PFSK-1 (cell line): Measurements from ENCODE around the gene PRDM4.

Source experiments
- FOXP2 ChIP-seq: optimal IDR thresholded peaks from 2 replicates; pipeline ENCODE3; 2011; ENCODE audit warnings: borderline replicate concordance, control low read depth, inconsistent platforms; ENCODE audit not compliant: insufficient read depth; ENCODE audit errors: extremely low read length, extremely low read depth
- POLR2AphosphoS5 ChIP-seq: IDR thresholded peaks from 2 replicates; pipeline ENCODE4 v1.6.1; 2012; ENCODE audit warnings: low read depth, mild to moderate bottlenecking, control low read depth, low read length, moderate library complexity
- SIN3A ChIP-seq: IDR thresholded peaks from 2 replicates; pipeline ENCODE4 v1.6.1; 2012; ENCODE audit warnings: mild to moderate bottlenecking, low read length, moderate library complexity, borderline replicate concordance; ENCODE audit not compliant: insufficient read depth
- TAF1 ChIP-seq: IDR thresholded peaks from 2 replicates; pipeline ENCODE4 v1.6.1; 2012; ENCODE audit warnings: low read length, control low read depth, borderline replicate concordance; ENCODE audit not compliant: insufficient read depth

DNA sequence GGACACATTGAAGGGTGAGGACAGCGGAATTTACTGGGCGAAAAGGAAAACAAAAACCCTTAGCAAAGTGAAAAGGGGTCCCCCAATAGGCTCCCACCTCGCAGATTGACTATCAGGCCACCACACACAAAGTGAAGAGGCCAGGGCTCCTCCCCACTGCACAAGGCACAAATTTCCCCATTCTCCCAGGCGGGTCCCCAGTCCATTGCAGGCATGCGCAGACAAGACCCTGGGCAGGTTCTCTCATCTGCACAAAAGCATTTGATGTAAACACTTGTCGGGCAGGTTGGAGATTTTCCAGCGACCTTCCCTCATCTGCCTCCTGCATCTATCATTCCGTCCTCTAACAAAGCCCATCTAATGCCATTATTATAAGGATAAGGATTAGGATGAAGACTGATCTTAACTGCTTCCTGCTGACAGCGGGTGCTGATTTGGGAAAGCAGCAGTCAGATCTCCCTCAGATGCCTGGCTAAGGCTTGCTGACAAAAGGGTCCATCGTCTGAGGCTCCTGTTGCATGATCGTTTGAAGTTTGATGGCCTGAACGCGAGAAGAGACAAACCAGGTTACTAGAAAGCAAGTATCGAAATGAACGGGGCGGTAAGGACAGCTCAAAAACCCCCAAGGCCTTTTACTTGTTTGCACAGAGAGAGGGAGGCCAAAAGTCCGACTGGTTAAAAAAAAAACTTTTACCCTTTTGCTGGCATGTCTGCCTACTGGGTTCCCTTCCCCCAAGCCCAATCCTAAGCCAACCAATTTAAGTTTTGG is 27.9 kb upstream of the PRDM4 start:
- TF ChIP-seq TAF1, result no peak
- TF ChIP-seq POLR2AphosphoS5, result no peak
- TF ChIP-seq FOXP2, result no peak
- no peak for TF ChIP-seq SIN3A
